GM12878 (cell line): ENCODE data around the gene REEP1. TPM values are rescaled to one million over a fixed set of nuclear protein-coding genes. Genes with fewer than 3 reads are reported as not detected.

ENCODE experiments used
- ATAC-seq: fragments of 200-7000 bp; cut with Tn5 transposase; 3 replicates; pipeline ENCODE4 v1.9.1; 2020; ENCODE audit warnings: mild to moderate bottlenecking, moderate library complexity
- BruUV-seq: library from RNA; stranded (reverse); fragments of 400-500 nt; replicated peaks from 2 replicates; lab custom pipeline; 2021; lab: Mats Ljungman, UMichigan
- CTCF ChIA-PET: fragments of 300-600 bp; sonication (Branson Sonifier 250); formaldehyde crosslinking; extraction: SDS; loops from one replicate; lab custom pipeline; 2021; ENCODE audit warnings: inconsistent platforms; lab: Yijun Ruan, JAX
- POLR2A ChIA-PET: fragments of 350-600 bp; formaldehyde crosslinking; extraction: SDS; loops from one replicate; lab custom pipeline; 2021; ENCODE audit warnings: inconsistent platforms; lab: Charles Lee
- RAD21 ChIA-PET: fragments of 300-600 bp; sonication (Branson Sonifier 250); formaldehyde crosslinking; loops from one replicate; lab custom pipeline; 2023; ENCODE audit warnings: antibody characterized with exemption; ENCODE audit not compliant: unreplicated experiment; lab: Charles Lee
- SMC1A ChIA-PET: fragments of 300-600 bp; sonication (Branson Sonifier 250); formaldehyde crosslinking; loops from one replicate; lab custom pipeline; 2023; ENCODE audit not compliant: unreplicated experiment, uncharacterized antibody; lab: Charles Lee
- DNase-seq: peaks from one replicate; pipeline ENCODE4 v3.0.0-alpha.2; 2011; ENCODE audit warnings: low read depth, low spot score
- FAIRE-seq: peaks from 3 replicates; lab custom pipeline; 2011; peaks lifted over from hg19 to GRCh38; lab: Jason Lieb, UNC
- H2AFZ ChIP-seq: 2 replicates; pipeline ENCODE4 v1.6.0; 2011; ENCODE audit warnings: low read depth, low read length, control low read depth; ENCODE audit not compliant: control insufficient read depth
- H3K27ac ChIP-seq: 2 replicates; pipeline ENCODE4 v1.5.1; 2011; ENCODE audit warnings: control low read depth; ENCODE audit not compliant: control insufficient read depth, insufficient read depth
- H3K27me3 ChIP-seq, 2 experiments: replicated peaks in 1 of 2; 2 replicates each; pipeline versions ENCODE4 v1.6.0 to v1.6.1; 2011; ENCODE audit warnings: low read length in 1 of 2; ENCODE audit not compliant: control insufficient read depth in 2 of 2, insufficient read depth in 2 of 2
- H3K36me3 ChIP-seq, 2 experiments: 2 replicates each; pipeline ENCODE4 v1.5.1; 2011; ENCODE audit warnings: low read length in 1 of 2; ENCODE audit not compliant: control insufficient read depth in 2 of 2, insufficient read depth in 2 of 2
- H3K4me1 ChIP-seq: 2 replicates; pipeline ENCODE4 v1.6.1; 2011; ENCODE audit warnings: mild to moderate bottlenecking, low read length, moderate library complexity, mixed read lengths; ENCODE audit not compliant: control insufficient read depth, insufficient read depth
- H3K4me2 ChIP-seq: 2 replicates; pipeline ENCODE4 v1.6.0; 2011; ENCODE audit warnings: control low read depth; ENCODE audit not compliant: control insufficient read depth, insufficient read depth
- H3K4me3 ChIP-seq: fragments of 200-600 bp; sonication (generic); 2 replicates; pipeline ENCODE4 v1.5.1; 2016
- H3K79me2 ChIP-seq: 2 replicates; pipeline ENCODE4 v1.6.0; 2011; ENCODE audit warnings: low read length; ENCODE audit not compliant: control insufficient read depth, insufficient read depth
- H3K9ac ChIP-seq: 2 replicates; pipeline ENCODE4 v1.8.0; 2011; ENCODE audit warnings: low read length, control low read depth, mixed read lengths; ENCODE audit not compliant: control insufficient read depth, insufficient read depth
- H3K9me3 ChIP-seq: replicated peaks from 3 replicates; pipeline ENCODE4 v1.5.1; 2011; ENCODE audit warnings: mild to moderate bottlenecking, low read length; ENCODE audit not compliant: control insufficient read depth, insufficient read depth
- H4K20me1 ChIP-seq: 2 replicates; pipeline ENCODE4 v1.6.0; 2011; ENCODE audit not compliant: control insufficient read depth, insufficient read depth
- BCL11A ChIP-seq: IDR thresholded peaks from 2 replicates; pipeline ENCODE4 v1.6.1; 2011; ENCODE audit warnings: low read depth, low read length
- EED ChIP-seq: sonication (generic); IDR thresholded peaks from 2 replicates; pipeline ENCODE4 v1.6.1; 2016; ENCODE audit warnings: antibody characterized with exemption, low read depth
- ESRRA ChIP-seq: IDR thresholded peaks from 2 replicates; pipeline ENCODE4 v1.6.1; 2012; ENCODE audit warnings: mild to moderate bottlenecking, low read length, improper control_type of control experiment
- HCFC1 ChIP-seq: fragments of 150-350 bp; IDR thresholded peaks from 2 replicates; pipeline ENCODE4 v1.6.1; 2014; ENCODE audit warnings: low read length
- MYC ChIP-seq: IDR thresholded peaks from 2 replicates; pipeline ENCODE4 v1.6.1; 2011; ENCODE audit warnings: mild to moderate bottlenecking, low read length, moderate library complexity, inconsistent platforms; ENCODE audit not compliant: insufficient read depth, insufficient replicate concordance, insufficient read length, severe bottlenecking
- NFYA ChIP-seq: IDR thresholded peaks from 2 replicates; pipeline ENCODE4 v1.6.1; 2011; ENCODE audit warnings: low read depth, mild to moderate bottlenecking, low read length, improper control_type of control experiment, borderline replicate concordance
- NR2C2 ChIP-seq: IDR thresholded peaks from 2 replicates; pipeline ENCODE4 v1.6.1; 2011; ENCODE audit warnings: borderline replicate concordance, low read depth; ENCODE audit not compliant: control insufficient read depth, insufficient read length
- PAX8 ChIP-seq: fragments of 450-650 bp; IDR thresholded peaks from 2 replicates; pipeline ENCODE4 v1.6.1; 2017; ENCODE audit warnings: mild to moderate bottlenecking, moderate library complexity
- RAD21 ChIP-seq: IDR thresholded peaks from 2 replicates; pipeline ENCODE4 v1.6.1; 2011; ENCODE audit warnings: mild to moderate bottlenecking, low read depth, low read length, moderate library complexity; ENCODE audit not compliant: insufficient read depth
- RBBP5 ChIP-seq: fragments of 200-600 bp; sonication (generic); conservative IDR thresholded peaks from 2 replicates; pipeline ENCODE4 v1.6.1; 2016
- TAF1 ChIP-seq: IDR thresholded peaks from 2 replicates; pipeline ENCODE4 v1.6.1; 2011; ENCODE audit warnings: mild to moderate bottlenecking, low read depth, low read length, borderline replicate concordance
- TARDBP ChIP-seq: IDR thresholded peaks from 2 replicates; pipeline ENCODE4 v1.6.1; 2016; ENCODE audit warnings: borderline replicate concordance
- TCF7 ChIP-seq: IDR thresholded peaks from 2 replicates; pipeline ENCODE4 v1.6.1; 2014; ENCODE audit warnings: antibody characterized with exemption, borderline replicate concordance
- YY1 ChIP-seq: IDR thresholded peaks from 2 replicates; pipeline ENCODE4 v1.6.1; 2011; ENCODE audit warnings: low read depth, mild to moderate bottlenecking, low read length
- WGBS: methylation state at CpG from one replicate; pipeline ENCODE4 v1.1.6; 2016; ENCODE audit warnings: low lambda C conversion rate; ENCODE audit not compliant: insufficient replicate concordance, insufficient coverage; ENCODE audit errors: missing lambda C conversion rate; 5-methylcytosine and 5-hydroxymethylcytosine counted together
- in situ Hi-C: fragments of 300-500 bp; cut with MboI; formaldehyde crosslinking; loops from 9 replicates; pipeline ENCODE4 v1.14.3; 2018; ENCODE audit warnings: mixed read lengths
- intact Hi-C: fragments of 100-400 bp; cut with micrococcal nuclease; formaldehyde crosslinking; loops from one replicate; pipeline ENCODE4 v1.14.2; 2022; ENCODE audit not compliant: unreplicated experiment
- polyA plus RNA-seq, 11 experiments: library from polyadenylated mRNA; depleted of rRNA in 4 of 11; unstranded in 6 of 11; stranded (reverse) in 5 of 11; fragments of >200 nt; fragmentation: Nextera tagmentation in 4 of 11; fragmentation: Illumina TruSeq in 1 of 11; extraction: Ambion mirVana in 4 of 11; extraction: Trizol in 1 of 11; gene quantifications; 1 replicate in 1 of 11; 2 replicates in 10 of 11; pipeline versions ENCODE4 v1.2.1 to v1.2.3, GENCODE V29; 2011 to 2016; ENCODE audit warnings: inconsistent platforms in 2 of 11, missing spikeins in 2 of 11, low read depth in 1 of 11
- total RNA-seq, 4 experiments: library from RNA; depleted of rRNA in 3 of 4; stranded (reverse); fragments of >200 nt in 3 of 4; fragmentation: Illumina TruSeq in 1 of 4; extraction: Trizol in 1 of 4; gene quantifications; 2 replicates each; pipeline versions ENCODE4 v1.2.1 to v1.2.3, GENCODE V29; 2013 to 2021
- TF ChIP-seq, protein P1 (sequence below): fragments of 450-650 bp; IDR thresholded peaks from 2 replicates; pipeline ENCODE4 v1.6.1; 2017; ENCODE audit warnings: mild to moderate bottlenecking
- TF ChIP-seq, protein P2 (sequence below): IDR thresholded peaks from 2 replicates; pipeline ENCODE4 v1.6.1; 2012; ENCODE audit warnings: mild to moderate bottlenecking, low read depth, low read length
- TF ChIP-seq, protein P3 (sequence below): IDR thresholded peaks from 2 replicates; pipeline ENCODE4 v1.6.1; 2011; ENCODE audit warnings: low read depth, mild to moderate bottlenecking, low read length, moderate library complexity, borderline replicate concordance; ENCODE audit errors: extremely low read depth

Gene REEP1
- total and polyA plus RNA-seq, 10 of the 15 experiments (the other 5 are each of a cell fraction or from before 2014, with no cell fraction given) = 0.02 to 0.30 (median 0.09) TPM; not detected in 1

DNA sequence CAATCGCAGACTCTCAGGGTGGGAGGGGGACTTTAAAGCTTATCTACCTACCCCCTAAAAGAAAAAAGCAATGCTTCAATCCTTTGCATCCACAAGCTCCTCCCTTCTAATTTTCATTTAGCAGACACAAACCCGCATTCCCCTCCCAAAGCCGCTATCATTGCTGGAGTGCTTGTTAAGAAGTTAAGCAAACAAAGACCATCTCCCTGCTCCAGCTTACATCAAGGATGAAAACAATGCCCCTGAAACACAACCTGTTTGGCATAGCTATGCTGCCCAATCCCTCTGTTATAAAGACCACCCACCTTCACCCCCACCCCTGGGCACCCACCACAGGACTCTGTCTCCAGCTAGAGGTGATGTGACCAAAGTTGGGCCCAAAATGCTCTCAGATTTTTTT lies 33.0 kb downstream of the REEP1 start:
- no peak for ATAC-seq
- no peaks in the 10 kb centered on the region for H3K9me3 ChIP-seq
- 84% methylated on average over 3 of the region's 3 CpGs for WGBS
- no peaks in the 10 kb centered on the region for H3K4me1 ChIP-seq
- no peak overlapping the region for H3K27ac ChIP-seq
- H3K79me2 ChIP-seq = no peaks in the 10 kb centered on the region
- no TSS peak for BruUV-seq
- H3K36me3 ChIP-seq = no peaks in the 10 kb centered on the region
- no peak overlapping the region for H3K4me3 ChIP-seq
- ChIA-PET CTCF (interaction anchor here (0.6 to 12.3 kb wide), 5 partner anchors 10 to 90 kb away, joined by 3 to 278 read pairs (median 3); no protein-coding TSS in a partner anchor), POLR2A (no interaction called here), RAD21 (interaction anchor here (1.2 kb wide), 1 partner anchor 84 kb away, joined by 6 read pairs; no protein-coding TSS in a partner anchor), SMC1A (interaction anchor here (1.0 to 1.6 kb wide), 7 partner anchors 18 to 101 kb away, joined by 3 to 8 read pairs (median 3); no protein-coding TSS in a partner anchor)
- TF ChIP-seq TAF1 = no peak
- TF ChIP-seq, protein P1, sequence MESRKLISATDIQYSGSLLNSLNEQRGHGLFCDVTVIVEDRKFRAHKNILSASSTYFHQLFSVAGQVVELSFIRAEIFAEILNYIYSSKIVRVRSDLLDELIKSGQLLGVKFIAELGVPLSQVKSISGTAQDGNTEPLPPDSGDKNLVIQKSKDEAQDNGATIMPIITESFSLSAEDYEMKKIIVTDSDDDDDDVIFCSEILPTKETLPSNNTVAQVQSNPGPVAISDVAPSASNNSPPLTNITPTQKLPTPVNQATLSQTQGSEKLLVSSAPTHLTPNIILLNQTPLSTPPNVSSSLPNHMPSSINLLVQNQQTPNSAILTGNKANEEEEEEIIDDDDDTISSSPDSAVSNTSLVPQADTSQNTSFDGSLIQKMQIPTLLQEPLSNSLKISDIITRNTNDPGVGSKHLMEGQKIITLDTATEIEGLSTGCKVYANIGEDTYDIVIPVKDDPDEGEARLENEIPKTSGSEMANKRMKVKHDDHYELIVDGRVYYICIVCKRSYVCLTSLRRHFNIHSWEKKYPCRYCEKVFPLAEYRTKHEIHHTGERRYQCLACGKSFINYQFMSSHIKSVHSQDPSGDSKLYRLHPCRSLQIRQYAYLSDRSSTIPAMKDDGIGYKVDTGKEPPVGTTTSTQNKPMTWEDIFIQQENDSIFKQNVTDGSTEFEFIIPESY = no peak
- TF ChIP-seq NR2C2 = no peak
- no peak for TF ChIP-seq NFYA
- TF ChIP-seq, protein P2, sequence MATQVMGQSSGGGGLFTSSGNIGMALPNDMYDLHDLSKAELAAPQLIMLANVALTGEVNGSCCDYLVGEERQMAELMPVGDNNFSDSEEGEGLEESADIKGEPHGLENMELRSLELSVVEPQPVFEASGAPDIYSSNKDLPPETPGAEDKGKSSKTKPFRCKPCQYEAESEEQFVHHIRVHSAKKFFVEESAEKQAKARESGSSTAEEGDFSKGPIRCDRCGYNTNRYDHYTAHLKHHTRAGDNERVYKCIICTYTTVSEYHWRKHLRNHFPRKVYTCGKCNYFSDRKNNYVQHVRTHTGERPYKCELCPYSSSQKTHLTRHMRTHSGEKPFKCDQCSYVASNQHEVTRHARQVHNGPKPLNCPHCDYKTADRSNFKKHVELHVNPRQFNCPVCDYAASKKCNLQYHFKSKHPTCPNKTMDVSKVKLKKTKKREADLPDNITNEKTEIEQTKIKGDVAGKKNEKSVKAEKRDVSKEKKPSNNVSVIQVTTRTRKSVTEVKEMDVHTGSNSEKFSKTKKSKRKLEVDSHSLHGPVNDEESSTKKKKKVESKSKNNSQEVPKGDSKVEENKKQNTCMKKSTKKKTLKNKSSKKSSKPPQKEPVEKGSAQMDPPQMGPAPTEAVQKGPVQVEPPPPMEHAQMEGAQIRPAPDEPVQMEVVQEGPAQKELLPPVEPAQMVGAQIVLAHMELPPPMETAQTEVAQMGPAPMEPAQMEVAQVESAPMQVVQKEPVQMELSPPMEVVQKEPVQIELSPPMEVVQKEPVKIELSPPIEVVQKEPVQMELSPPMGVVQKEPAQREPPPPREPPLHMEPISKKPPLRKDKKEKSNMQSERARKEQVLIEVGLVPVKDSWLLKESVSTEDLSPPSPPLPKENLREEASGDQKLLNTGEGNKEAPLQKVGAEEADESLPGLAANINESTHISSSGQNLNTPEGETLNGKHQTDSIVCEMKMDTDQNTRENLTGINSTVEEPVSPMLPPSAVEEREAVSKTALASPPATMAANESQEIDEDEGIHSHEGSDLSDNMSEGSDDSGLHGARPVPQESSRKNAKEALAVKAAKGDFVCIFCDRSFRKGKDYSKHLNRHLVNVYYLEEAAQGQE = no peak
- TF ChIP-seq YY1 = no peak
- TF ChIP-seq TARDBP = no peak
- TF ChIP-seq HCFC1 = no peak
- TF ChIP-seq ESRRA = no peak
- TF ChIP-seq, protein P3, sequence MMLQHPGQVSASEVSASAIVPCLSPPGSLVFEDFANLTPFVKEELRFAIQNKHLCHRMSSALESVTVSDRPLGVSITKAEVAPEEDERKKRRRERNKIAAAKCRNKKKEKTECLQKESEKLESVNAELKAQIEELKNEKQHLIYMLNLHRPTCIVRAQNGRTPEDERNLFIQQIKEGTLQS = no peak
- TF ChIP-seq RAD21 = no peak
- no peak for TF ChIP-seq BCL11A
- TF ChIP-seq MYC = no peak
- TF ChIP-seq EED = no peak
- no peak for TF ChIP-seq TCF7
- TF ChIP-seq PAX8 = no peak
- TF ChIP-seq RBBP5 = no peak
- H4K20me1 ChIP-seq = no peaks in the 10 kb centered on the region
- no peak overlapping the region for H3K9ac ChIP-seq
- DNase-seq = no peak
- no peak for FAIRE-seq
- H3K4me2 ChIP-seq = no peak overlapping the region
- intact Hi-C loops = loop anchor here (5.0 kb wide), 1 partner anchor 63 kb away; no protein-coding TSS in a partner anchor
- peaks cover 0 to 2% of the 10 kb centered on the region in 2 experiments; a peak in 1 of 4 replicates for H3K27me3 ChIP-seq
- in situ Hi-C loops = no loop called here
- H2AFZ ChIP-seq = no peak overlapping the region
